ENCODE measurements around the gene DCLRE1B.

DCLRE1B gene

GRCh38 chr1:113886417-113887401 is 18.4 kb upstream of the DCLRE1B start:
- Histone ChIP-seq H3K4me3 (ENCODE audit: low read depth, low read length) (no peak overlapping the region), H3K9me3 (ENCODE audit: control insufficient read depth, insufficient read depth, low read depth, low read length) (no peaks in the 10 kb centered on the region), H3K36me3 (ENCODE audit: control insufficient read depth in 2 of 2, insufficient read depth in 1 of 2, low read length in 2 of 2) (no peaks in the 10 kb centered on the region), H3K27ac (ENCODE audit: extremely low read depth, low read depth, low read length) (no peak overlapping the region), H3K4me1 (ENCODE audit: control insufficient read depth, insufficient read depth, low read length) (no peaks in the 10 kb centered on the region)
- TF ChIP-seq ZBTB17 (tag by site-specific recombination; IDR thresholded peaks at IDR 0.05) = no peak
- TF ChIP-seq ZNF792 (tag by site-specific recombination; IDR thresholded peaks at IDR 0.05) = no peak
- TF ChIP-seq ZNF133 (tag by site-specific recombination; IDR thresholded peaks at IDR 0.05) = no peak
- TF ChIP-seq ZNF155 (tag by site-specific recombination; IDR thresholded peaks at IDR 0.05) = no peak
- no peak for TF ChIP-seq IKZF3 (tag by site-specific recombination; IDR thresholded peaks at IDR 0.05)
- TF ChIP-seq, protein P1, sequence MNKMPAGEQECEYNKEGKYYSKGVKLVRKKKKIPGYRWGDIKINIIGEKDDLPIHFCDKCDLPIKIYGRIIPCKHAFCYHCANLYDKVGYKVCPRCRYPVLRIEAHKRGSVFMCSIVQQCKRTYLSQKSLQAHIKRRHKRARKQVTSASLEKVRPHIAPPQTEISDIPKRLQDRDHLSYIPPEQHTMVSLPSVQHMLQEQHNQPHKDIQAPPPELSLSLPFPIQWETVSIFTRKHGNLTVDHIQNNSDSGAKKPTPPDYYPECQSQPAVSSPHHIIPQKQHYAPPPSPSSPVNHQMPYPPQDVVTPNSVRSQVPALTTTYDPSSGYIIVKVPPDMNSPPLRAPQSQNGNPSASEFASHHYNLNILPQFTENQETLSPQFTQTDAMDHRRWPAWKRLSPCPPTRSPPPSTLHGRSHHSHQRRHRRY (tag by site-specific recombination; IDR thresholded peaks at IDR 0.05) = no peak
- no peak for TF ChIP-seq ZNF19 (tag by site-specific recombination; IDR thresholded peaks at IDR 0.05; ENCODE audit: low read depth)
- no peak for TF ChIP-seq ZNF639 (tag by site-specific recombination; IDR thresholded peaks at IDR 0.05)
- TF ChIP-seq ZIC2 (tag by site-specific recombination; IDR thresholded peaks at IDR 0.05) = no peak
- no peak for TF ChIP-seq ZFP37 (tag by site-specific recombination; IDR thresholded peaks at IDR 0.05)
- TF ChIP-seq ZNF239 (tag by site-specific recombination; IDR thresholded peaks at IDR 0.05) = no peak
- no peak for TF ChIP-seq ZNF146 (tag by site-specific recombination; IDR thresholded peaks at IDR 0.05)
- TF ChIP-seq OSR2 (tag by site-specific recombination; IDR thresholded peaks at IDR 0.05) = no peak
- no peak for TF ChIP-seq KLF17 (tag by site-specific recombination; IDR thresholded peaks at IDR 0.05)
- POLR2A ChIA-PET = no interaction called here
- CTCF ChIA-PET = interaction anchor here (0.6 to 0.7 kb wide), 2 partner anchors 1165 to 1920 kb away, joined by 3 read pairs; no protein-coding TSS in a partner anchor

- ChIA-PET CTCF (interaction anchor here (0.6 to 0.8 kb wide), 2 partner anchors 47 to 1166 kb away, joined by 3 read pairs; no protein-coding TSS in a partner anchor), POLR2A (interaction anchor here (0.6 kb wide), 1 partner anchor 624 kb away, joined by 4 read pairs; no protein-coding TSS in a partner anchor)
- H3K4me3 ChIP-seq (ENCODE audit: low read depth, low read length) = no peak within 1 kb of the TSS
- no peaks in the 10 kb centered on the region for H3K9me3 ChIP-seq (ENCODE audit: control insufficient read depth, insufficient read depth, low read depth, low read length)
- no peaks in the 10 kb centered on the region for H3K4me1 ChIP-seq (ENCODE audit: control insufficient read depth, insufficient read depth, low read length)
- H3K36me3 ChIP-seq (ENCODE audit: control insufficient read depth in 2 of 2, insufficient read depth in 1 of 2, low read length in 2 of 2) = no peaks in the 10 kb centered on the region
- no peak within 1 kb of the TSS for H3K27ac ChIP-seq (ENCODE audit: extremely low read depth, low read depth, low read length)
- no peak for TF ChIP-seq KLF16 (tag by site-specific recombination; IDR thresholded peaks at IDR 0.05)
- TF ChIP-seq ZNF843 (tag by site-specific recombination; IDR thresholded peaks at IDR 0.05) = no peak
These were observed 17.5 kb upstream of the DCLRE1B start, which contains the start of gene BCL2L15 for GRCh38 chr1:113887402-113888175. Gene BCL2L15 (minus strand): TSS chr1:113887581. CDS start chr1:113887375, 206 bp downstream.

DNA sequence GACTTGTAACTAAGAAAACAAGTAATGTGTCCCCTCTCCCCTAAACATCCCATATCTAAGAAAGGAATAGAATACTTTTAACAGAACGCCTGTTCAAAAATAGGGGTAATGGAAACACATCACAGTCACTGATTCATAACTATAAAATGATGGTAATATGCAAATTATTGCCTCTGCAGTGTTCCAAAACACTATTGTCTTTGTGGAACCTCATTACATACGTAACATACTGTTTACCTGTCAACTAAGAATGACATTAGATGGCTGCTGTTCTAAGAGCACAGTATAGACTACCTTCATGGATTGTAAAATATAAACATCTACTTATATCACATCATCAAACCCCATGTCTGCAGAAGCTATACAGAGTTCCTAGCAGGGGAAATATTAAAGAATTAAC is 14.3 kb upstream of the DCLRE1B start:
- ChIA-PET CTCF (no interaction called here), POLR2A (no interaction called here)
- TF ChIP-seq ZSCAN30 (tag by site-specific recombination; IDR thresholded peaks at IDR 0.05) (no peak), ZNF560 (tag by site-specific recombination; IDR thresholded peaks at IDR 0.05; ENCODE audit: borderline replicate concordance) (no peak), ZNF175 (tag by site-specific recombination; IDR thresholded peaks at IDR 0.05) (no peak), ZBTB11 (tag by site-specific recombination; conservative IDR thresholded peaks at IDR 0.05; ENCODE audit: low read depth) (no peak), ZNF677 (tag by site-specific recombination; IDR thresholded peaks at IDR 0.05) (no peak), ZNF548 (tag by site-specific recombination; IDR thresholded peaks at IDR 0.05) (no peak), ZNF121 (tag by site-specific recombination; IDR thresholded peaks at IDR 0.05) (no peak), ZNF621 (tag by site-specific recombination; IDR thresholded peaks at IDR 0.05) (no peak)
- Histone ChIP-seq H3K4me3 (ENCODE audit: low read depth, low read length) (no peak overlapping the region), H3K36me3 (ENCODE audit: control insufficient read depth in 2 of 2, insufficient read depth in 1 of 2, low read length in 2 of 2) (peaks cover 0 to 17% of the 10 kb centered on the region in 2 experiments; a peak in 2 of 3 replicates), H3K4me1 (ENCODE audit: control insufficient read depth, insufficient read depth, low read length) (no peaks in the 10 kb centered on the region), H3K9me3 (ENCODE audit: control insufficient read depth, insufficient read depth, low read depth, low read length) (no peaks in the 10 kb centered on the region), H3K27ac (ENCODE audit: extremely low read depth, low read depth, low read length) (no peak overlapping the region)

Measured in HEK293 (cell line).